Ovary (tissue), 3 donors: ENCODE measurements around the gene CACNA2D1.

Experiments
- POLR2A ChIP-seq: fragments of 450-650 bp; IDR thresholded peaks from one replicate; pipeline ENCODE4 v1.6.1; 2017; ENCODE audit warnings: antibody characterized with exemption, mild to moderate bottlenecking, moderate library complexity
- TF ChIP-seq, protein P1 (sequence below), 3 donors: fragments of 450-650 bp in 2 of 3; fragments of 200-600 bp in 1 of 3; IDR thresholded peaks; one replicate each; pipeline versions ENCODE4 v1.5.1 to v1.8.0; 2016 to 2022; ENCODE audit warnings: antibody characterized with exemption in 3 of 3, mild to moderate bottlenecking in 1 of 3
- donor health status: DM: no; HTN: no; CAD: no.

DNA sequence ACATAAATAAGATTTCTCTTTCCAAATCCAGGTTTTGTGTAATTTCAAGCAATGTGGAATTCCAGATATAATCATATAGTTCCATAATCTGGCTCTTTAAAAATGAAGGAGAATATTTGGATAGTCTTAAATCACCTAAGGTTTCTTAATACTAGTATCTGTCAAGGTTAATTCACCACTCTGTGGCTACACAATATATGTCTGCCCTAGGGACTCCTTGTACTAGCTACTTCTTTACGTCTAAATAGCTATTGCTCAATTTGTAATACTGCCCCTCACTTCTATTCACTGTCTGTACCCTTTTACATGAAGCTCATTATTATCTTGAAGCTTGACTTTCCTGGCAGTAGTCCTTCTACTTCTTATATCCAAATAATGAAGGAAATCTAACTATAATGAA lies 47.2 kb downstream of the CACNA2D1 start:
- TF ChIP-seq POLR2A: no peak
- TF ChIP-seq, protein P1, sequence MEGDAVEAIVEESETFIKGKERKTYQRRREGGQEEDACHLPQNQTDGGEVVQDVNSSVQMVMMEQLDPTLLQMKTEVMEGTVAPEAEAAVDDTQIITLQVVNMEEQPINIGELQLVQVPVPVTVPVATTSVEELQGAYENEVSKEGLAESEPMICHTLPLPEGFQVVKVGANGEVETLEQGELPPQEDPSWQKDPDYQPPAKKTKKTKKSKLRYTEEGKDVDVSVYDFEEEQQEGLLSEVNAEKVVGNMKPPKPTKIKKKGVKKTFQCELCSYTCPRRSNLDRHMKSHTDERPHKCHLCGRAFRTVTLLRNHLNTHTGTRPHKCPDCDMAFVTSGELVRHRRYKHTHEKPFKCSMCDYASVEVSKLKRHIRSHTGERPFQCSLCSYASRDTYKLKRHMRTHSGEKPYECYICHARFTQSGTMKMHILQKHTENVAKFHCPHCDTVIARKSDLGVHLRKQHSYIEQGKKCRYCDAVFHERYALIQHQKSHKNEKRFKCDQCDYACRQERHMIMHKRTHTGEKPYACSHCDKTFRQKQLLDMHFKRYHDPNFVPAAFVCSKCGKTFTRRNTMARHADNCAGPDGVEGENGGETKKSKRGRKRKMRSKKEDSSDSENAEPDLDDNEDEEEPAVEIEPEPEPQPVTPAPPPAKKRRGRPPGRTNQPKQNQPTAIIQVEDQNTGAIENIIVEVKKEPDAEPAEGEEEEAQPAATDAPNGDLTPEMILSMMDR (IDR thresholded peaks at IDR 0.05): no peak
